ENCODE results near the gene SALL2. TPM values are rescaled to one million over a fixed set of nuclear protein-coding genes. Genes with fewer than 3 reads are reported as not detected.

SALL2 gene
- total and polyA plus RNA-seq, 2 of the 8 experiments (the other 6 are each of a cell fraction or from before 2014, with no cell fraction given): 310 to 360 TPM

DNA sequence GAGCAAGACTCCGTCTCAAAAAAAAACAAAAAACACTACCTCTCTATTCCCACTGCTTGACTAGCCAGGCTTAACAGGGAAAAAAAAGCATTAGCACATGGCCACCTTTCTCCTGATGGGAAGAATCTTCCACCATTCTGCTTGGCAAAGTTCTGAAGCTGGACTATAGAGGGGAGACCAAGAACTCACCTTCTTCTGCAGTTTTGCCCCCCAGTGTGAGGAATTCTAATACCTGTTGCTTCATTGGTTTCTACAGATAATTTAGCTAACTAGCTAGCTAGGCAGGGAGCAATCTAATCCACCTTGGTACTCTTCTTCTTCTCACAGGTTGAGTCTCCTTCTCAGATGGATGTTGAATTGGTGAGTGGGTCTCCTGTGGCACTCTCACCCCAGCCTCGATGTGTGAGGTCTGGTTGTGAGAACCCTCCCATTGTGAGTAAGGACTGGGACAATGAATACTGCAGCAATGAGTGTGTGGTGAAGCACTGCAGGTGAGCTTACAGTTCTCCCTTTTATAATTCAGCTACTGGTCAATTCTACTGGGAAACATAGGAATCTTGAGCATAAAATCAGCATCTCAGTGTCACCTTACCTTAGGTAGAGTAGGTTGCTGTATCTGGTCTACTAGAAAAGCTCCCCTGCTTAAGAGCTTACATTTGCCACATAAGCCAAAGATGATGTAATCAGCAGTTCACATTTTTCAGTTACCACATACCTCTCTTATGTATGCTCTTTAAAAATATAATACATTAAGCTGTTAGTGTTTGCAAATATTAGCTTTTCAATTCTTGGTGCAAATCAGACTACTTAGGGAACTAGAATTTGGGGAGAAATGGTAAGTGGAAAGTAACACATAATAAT, 31.0 kb downstream of the SALL2 start:
- H2BK5ac ChIP-seq (ENCODE audit: low read depth, low read length): 0 out of 2 replicates have a peak overlapping the region, but pooled peaks have one; percentile 68
- no peak overlapping the region for H2AK5ac ChIP-seq (ENCODE audit: low read depth, low read length)
- H3K27ac ChIP-seq (ENCODE audit: low read depth, low read length): no peak overlapping the region
- CTCF ChIA-PET (ENCODE audit: partially characterized antibody): interaction anchor here (0.6 to 2.4 kb wide), 10 partner anchors 13 to 334 kb away, joined by 3 to 10 read pairs (median 4); partner anchors contain the start of genes METTL3, RAB2B, SALL2 and TOX4
- DNase-seq (ENCODE audit: low read depth in 1 of 2, low spot score in 2 of 2): peak in 1 of 2 experiments; percentile 31
- 57% methylated on average over 2 of the region's 2 CpGs; no CpG with 5 or more reads in 1 of the 2 experiments for WGBS, 2 experiments (ENCODE audit: extremely low coverage in 1 of 2, insufficient coverage in 1 of 2, insufficient read length in 1 of 2, insufficient replicate concordance in 2 of 2, low coverage in 1 of 2, low lambda C conversion rate in 2 of 2, missing lambda C conversion rate in 1 of 2)
- no peak overlapping the region for H3K4ac ChIP-seq (replicated peaks; ENCODE audit: insufficient read length, low read depth, low read length)
- H3K4me1 ChIP-seq (replicated peaks in 1 of 4; ENCODE audit: control insufficient read depth in 3 of 4, insufficient read depth in 4 of 4, low read length in 3 of 4): peaks cover 0 to 2% (median 1%) of the 10 kb centered on the region in 4 experiments; a peak in 2 of 7 replicates
- no peak overlapping the region for H3K23ac ChIP-seq (ENCODE audit: insufficient read length)
- no peaks in the 10 kb centered on the region for H3K79me2 ChIP-seq (ENCODE audit: control insufficient read depth in 1 of 2, insufficient read depth in 2 of 2, low read length in 2 of 2)
- no peak overlapping the region for H3K56ac ChIP-seq (replicated peaks; ENCODE audit: insufficient read length, low read depth, low read length)
- H3K18ac ChIP-seq (ENCODE audit: extremely low read depth, low read length): no peak overlapping the region
- H2BK120ac ChIP-seq (replicated peaks; ENCODE audit: low read depth, low read length): no peak overlapping the region
- H3K9ac ChIP-seq (replicated peaks in 1 of 4; ENCODE audit: extremely low read depth in 1 of 4, low read depth in 3 of 4, low read length in 3 of 4): no peak overlapping the region
- no peak overlapping the region for H2BK20ac ChIP-seq (ENCODE audit: low read length)
- no peak for FAIRE-seq
- H4K5ac ChIP-seq (ENCODE audit: insufficient read length, low read depth, low read length): no peak overlapping the region
- no peak overlapping the region for H2BK12ac ChIP-seq (ENCODE audit: low read depth, low read length)
- POLR2A ChIA-PET (ENCODE audit: partially characterized antibody): interaction anchor here (0.8 to 3.4 kb wide), 12 partner anchors 8 to 113 kb away, joined by 3 to 20 read pairs (median 5); partner anchors contain the start of genes METTL3, RAB2B, SALL2 and TOX4
- H3K79me1 ChIP-seq (ENCODE audit: low read depth, low read length): no peaks in the 10 kb centered on the region
- no peaks in the 10 kb centered on the region for H3K23me2 ChIP-seq (ENCODE audit: low read depth, low read length)
- no peak overlapping the region for H2BK15ac ChIP-seq (ENCODE audit: low read length)
- no peak overlapping the region for H3K4me2 ChIP-seq (ENCODE audit: insufficient read depth in 1 of 2, low read depth in 2 of 2, low read length in 2 of 2)
- H3K36me3 ChIP-seq (ENCODE audit: control insufficient read depth in 2 of 4, insufficient read depth in 4 of 4, low read length in 3 of 4): peaks cover 19 to 79% (median 62%) of the 10 kb centered on the region in 4 experiments
- no peak overlapping the region for H4K8ac ChIP-seq (ENCODE audit: extremely low read depth, insufficient read depth, low read length)
- no peaks in the 10 kb centered on the region for H4K20me1 ChIP-seq (replicated peaks in 1 of 2; ENCODE audit: control insufficient read depth in 1 of 2, insufficient read depth in 2 of 2, low read length in 2 of 2)
- H4K91ac ChIP-seq (replicated peaks; ENCODE audit: insufficient read length, low read length): no peak overlapping the region
- H3K4me3 ChIP-seq (ENCODE audit: extremely low read depth in 1 of 4, insufficient read depth in 2 of 4, low read depth in 3 of 4, low read length in 4 of 4): no peak overlapping the region
- no peak overlapping the region for H3K14ac ChIP-seq (ENCODE audit: insufficient read length)
- H2AFZ ChIP-seq (ENCODE audit: low read length): no peak overlapping the region
- TF ChIP-seq, protein P1, sequence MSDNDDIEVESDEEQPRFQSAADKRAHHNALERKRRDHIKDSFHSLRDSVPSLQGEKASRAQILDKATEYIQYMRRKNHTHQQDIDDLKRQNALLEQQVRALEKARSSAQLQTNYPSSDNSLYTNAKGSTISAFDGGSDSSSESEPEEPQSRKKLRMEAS (IDR thresholded peaks at IDR 0.05): no peak
- TF ChIP-seq SIN3A (conservative IDR thresholded peaks at IDR 0.05 in 1 of 2, IDR thresholded peaks at IDR 0.05 in 1 of 2; ENCODE audit: low read depth in 1 of 2, low read length in 2 of 2): no peak
- TF ChIP-seq GABPA (IDR thresholded peaks at IDR 0.05; ENCODE audit: borderline replicate concordance, insufficient read depth, low read length): no peak
- TF ChIP-seq CHD1 (IDR thresholded peaks at IDR 0.05; ENCODE audit: low read depth, low read length): no peak
- no peak for TF ChIP-seq KDM1A (IDR thresholded peaks at IDR 0.05; ENCODE audit: borderline replicate concordance, low read length)
- TF ChIP-seq SAP30 (IDR thresholded peaks at IDR 0.05; ENCODE audit: insufficient read depth, insufficient replicate concordance, low read length): no peak
- no peak for TF ChIP-seq TCF12 (IDR thresholded peaks at IDR 0.05; ENCODE audit: low read depth, low read length)
- no peak for TF ChIP-seq ATF3 (IDR thresholded peaks at IDR 0.05; ENCODE audit: insufficient read depth, low read depth, low read length)
- TF ChIP-seq JUN (IDR thresholded peaks at IDR 0.05; ENCODE audit: low read depth, low read length): no peak
- TF ChIP-seq SP2 (IDR thresholded peaks at IDR 0.05; ENCODE audit: low read length): no peak
- no peaks in the 10 kb centered on the region for H3K9me3 ChIP-seq (ENCODE audit: insufficient read depth in 2 of 2, low read depth in 1 of 2, low read length in 1 of 2)
- no peaks in the 10 kb centered on the region for H3K27me3 ChIP-seq (replicated peaks in 1 of 4; ENCODE audit: control insufficient read depth in 3 of 4, extremely low read depth in 1 of 4, insufficient read depth in 3 of 4, low read length in 3 of 4)
